Measurements from ENCODE around the gene ZNF24.

The ZNF24 gene

GRCh38 chr18:35343936-35344735 is at the start of gene ZNF24:
Gene ZNF24 (minus strand): TSS chr18:35344420. CDS start chr18:35340650, 3,770 bp downstream.
- no peak for TF ChIP-seq CTCF (IDR thresholded peaks at IDR 0.05; ENCODE audit: control insufficient read depth, insufficient read depth, low read depth, low read length, missing control alignments)
- peak within 1 kb of the TSS; percentile 92 for H3K4me3 ChIP-seq (ENCODE audit: control insufficient read depth, low read depth, low read length)
- DNase-seq (ENCODE audit: low read depth): peak; percentile 61

DNA sequence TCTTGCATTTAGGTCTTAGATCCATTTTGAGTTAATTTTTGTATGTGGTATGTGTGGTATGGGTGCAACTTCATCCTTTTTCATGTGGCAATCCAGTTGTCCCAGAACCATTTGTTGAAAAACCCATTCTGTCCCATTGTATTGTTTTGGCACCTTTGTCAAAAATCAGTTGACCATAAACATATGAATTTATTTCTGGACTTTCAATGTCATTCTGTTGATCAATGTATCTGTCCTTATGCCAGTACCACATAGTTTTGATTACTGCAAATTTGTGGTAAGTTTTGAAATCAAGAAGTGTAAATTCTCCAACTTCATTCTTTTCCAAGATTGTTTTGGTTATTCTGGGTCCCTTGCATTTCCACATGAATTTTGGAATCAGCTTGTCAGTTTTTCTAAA is 49.5 kb upstream of the ZNF24 start:
- no peak for TF ChIP-seq CTCF (IDR thresholded peaks at IDR 0.05; ENCODE audit: control insufficient read depth, insufficient read depth, low read depth, low read length, missing control alignments)
- no peak overlapping the region for H3K4me3 ChIP-seq (ENCODE audit: control insufficient read depth, low read depth, low read length)
- no peak for DNase-seq (ENCODE audit: low read depth)

- no peak for DNase-seq (ENCODE audit: low read depth)
- H3K4me3 ChIP-seq (ENCODE audit: control insufficient read depth, low read depth, low read length): no peak overlapping the region
- TF ChIP-seq CTCF (IDR thresholded peaks at IDR 0.05; ENCODE audit: control insufficient read depth, insufficient read depth, low read depth, low read length, missing control alignments): no peak
These were observed 48.2 kb upstream of the ZNF24 start for GRCh38 chr18:35392375-35392774.

DNA sequence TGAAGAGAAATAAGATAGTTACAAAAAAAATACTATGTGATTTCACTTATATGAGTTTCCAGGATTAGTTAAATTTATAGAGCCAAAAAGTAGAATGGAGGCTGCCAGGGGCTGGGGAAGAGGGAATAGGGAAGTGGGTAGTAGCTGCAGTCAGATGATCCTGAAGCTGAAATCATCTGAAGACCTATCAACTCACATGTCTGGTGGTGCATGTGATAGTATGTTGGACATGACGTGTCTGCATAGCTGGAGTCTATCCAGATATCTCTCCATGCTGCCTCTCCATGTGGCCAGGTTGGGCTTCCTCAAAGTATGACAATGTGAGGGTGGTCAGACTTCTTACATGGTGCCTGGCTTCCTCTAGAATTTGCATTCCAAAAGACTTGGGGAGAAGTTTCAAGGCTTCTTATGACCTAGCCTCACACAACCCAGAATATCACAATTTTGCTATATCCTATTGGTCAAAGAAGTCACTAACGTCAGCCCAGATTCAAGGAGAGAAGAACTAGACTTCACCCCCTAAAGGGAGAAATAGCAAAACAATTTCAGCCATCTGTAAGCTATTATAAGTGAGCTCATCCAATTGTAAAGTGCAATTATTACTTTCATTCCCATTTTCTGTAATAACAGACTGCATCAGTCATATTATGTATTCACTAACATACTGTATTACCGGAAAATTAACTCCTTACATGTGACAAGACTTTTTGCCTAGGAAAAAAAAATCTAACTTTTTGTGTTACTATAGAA is 46.9 kb upstream of the ZNF24 start:
- no peak overlapping the region for H3K4me3 ChIP-seq (ENCODE audit: control insufficient read depth, low read depth, low read length)
- DNase-seq (ENCODE audit: low read depth): no peak
- no peak for TF ChIP-seq CTCF (IDR thresholded peaks at IDR 0.05; ENCODE audit: control insufficient read depth, insufficient read depth, low read depth, low read length, missing control alignments)

DNA sequence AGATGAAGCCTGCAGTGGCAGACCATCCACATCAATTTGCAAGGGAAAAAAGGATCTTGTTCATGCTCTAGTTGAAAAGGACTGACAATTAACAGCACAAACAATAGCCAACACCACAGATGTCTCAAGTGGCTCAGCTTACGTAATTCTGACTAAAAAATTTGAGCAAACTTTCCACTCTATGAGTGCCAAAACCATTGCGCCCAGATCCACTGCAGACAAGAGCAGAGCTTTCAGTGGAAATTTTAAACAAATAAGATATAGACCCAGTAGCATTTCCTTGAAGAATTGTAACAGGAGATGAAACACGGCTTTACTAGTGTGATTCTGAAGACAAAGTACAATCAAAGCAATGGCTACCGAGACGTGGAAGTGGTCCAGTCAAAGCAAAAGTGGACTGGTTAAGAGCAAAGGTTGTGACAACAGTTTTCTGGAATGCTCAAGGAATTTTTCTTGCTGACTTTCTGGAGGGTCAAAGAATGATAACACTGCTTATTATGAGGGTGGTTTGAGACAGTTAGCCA is 44.9 kb upstream of the ZNF24 start:
- TF ChIP-seq CTCF (IDR thresholded peaks at IDR 0.05; ENCODE audit: control insufficient read depth, insufficient read depth, low read depth, low read length, missing control alignments): no peak
- no peak overlapping the region for H3K4me3 ChIP-seq (ENCODE audit: control insufficient read depth, low read depth, low read length)
- DNase-seq (ENCODE audit: low read depth): peak; percentile 25

GRCh38 chr18:35387152-35387571 is 42.9 kb upstream of the ZNF24 start:
- TF ChIP-seq CTCF (IDR thresholded peaks at IDR 0.05; ENCODE audit: control insufficient read depth, insufficient read depth, low read depth, low read length, missing control alignments): peak; percentile 24
- no peak for DNase-seq (ENCODE audit: low read depth)
- no peak overlapping the region for H3K4me3 ChIP-seq (ENCODE audit: control insufficient read depth, low read depth, low read length)
